Measurements from ENCODE around the gene PLGRKT. TPM values are rescaled to one million over a fixed set of nuclear protein-coding genes. Genes with fewer than 3 reads are reported as not detected.
A peak's percentile ranks its signal among the peaks of the same experiment; 100 is the strongest.

The PLGRKT gene
- total RNA-seq, 1 experiment from 2014 or later = 11.4 TPM

GRCh38 chr9:5453673-5454072 lies 15.9 kb upstream of the PLGRKT start:
- no peak overlapping the region for H3K9ac ChIP-seq (ENCODE audit: low read length)
- H3F3A ChIP-seq (ENCODE audit: low read length, unreplicated experiment) = no peaks in the 10 kb centered on the region
- TF ChIP-seq EZH2phosphoT487 (IDR thresholded peaks at IDR 0.05; ENCODE audit: borderline replicate concordance, low read length) (no peak), CTCF (conservative IDR thresholded peaks at IDR 0.05; ENCODE audit: low read depth, low read length) (no peak), EZH2 (IDR thresholded peaks at IDR 0.05; ENCODE audit: low read length, unreplicated experiment) (no peak)
- no peaks in the 10 kb centered on the region for H3K27me3 ChIP-seq (ENCODE audit: low read length)
- H3K27ac ChIP-seq (ENCODE audit: low read length) = no peak overlapping the region
- POLR2A ChIA-PET (ENCODE audit: unreplicated experiment) = no interaction called here
- peak overlapping the region; percentile 73 for H3K4me2 ChIP-seq (ENCODE audit: low read length)
- H4K20me1 ChIP-seq (ENCODE audit: low read length) = no peaks in the 10 kb centered on the region
- H3K36me3 ChIP-seq (ENCODE audit: low read depth, low read length) = peaks cover 11% of the 10 kb centered on the region; the same call in 1 of the 2 replicates
- ATAC-seq = no peak
- H3K9me3 ChIP-seq (ENCODE audit: low read length) = no peaks in the 10 kb centered on the region
- peak overlapping the region; percentile 31; the same call in 1 of the 2 replicates for H3K4me3 ChIP-seq (ENCODE audit: low read length)
- H3K4me1 ChIP-seq (ENCODE audit: insufficient read depth, low read length) = peaks cover 63% of the 10 kb centered on the region
- BruUV-seq (replicated peaks) = no TSS peak
- no peaks in the 10 kb centered on the region for H3K9me2 ChIP-seq (replicated peaks; ENCODE audit: low read length)
- no peak overlapping the region for H2AFZ ChIP-seq (ENCODE audit: low read length)
- H3K79me2 ChIP-seq (ENCODE audit: low read length) = peaks cover 61% of the 10 kb centered on the region
- intact Hi-C loops (cut with micrococcal nuclease) = no loop called here
- no peak for DNase-seq
- CTCF ChIA-PET = no interaction called here

- H3K36me3 ChIP-seq (ENCODE audit: low read depth, low read length) = peaks cover 6% of the 10 kb centered on the region; the same call in 1 of the 2 replicates
- no peak for ATAC-seq
- H3K79me2 ChIP-seq (ENCODE audit: low read length) = peaks cover 61% of the 10 kb centered on the region
- intact Hi-C loops (cut with micrococcal nuclease) = no loop called here
- no peaks in the 10 kb centered on the region for H4K20me1 ChIP-seq (ENCODE audit: low read length)
- H3K9ac ChIP-seq (ENCODE audit: low read length) = no peak overlapping the region
- H3K4me2 ChIP-seq (ENCODE audit: low read length) = peak overlapping the region; percentile 73
- peak overlapping the region; percentile 31; the same call in 1 of the 2 replicates for H3K4me3 ChIP-seq (ENCODE audit: low read length)
- no peaks in the 10 kb centered on the region for H3F3A ChIP-seq (ENCODE audit: low read length, unreplicated experiment)
- DNase-seq = peak; percentile 25
- ChIA-PET CTCF (no interaction called here), POLR2A (ENCODE audit: unreplicated experiment) (no interaction called here)
- H3K4me1 ChIP-seq (ENCODE audit: insufficient read depth, low read length) = peaks cover 69% of the 10 kb centered on the region
- BruUV-seq (replicated peaks) = no TSS peak
- H3K27me3 ChIP-seq (ENCODE audit: low read length) = no peaks in the 10 kb centered on the region
- TF ChIP-seq EZH2 (IDR thresholded peaks at IDR 0.05; ENCODE audit: low read length, unreplicated experiment) = no peak
- TF ChIP-seq CTCF (conservative IDR thresholded peaks at IDR 0.05; ENCODE audit: low read depth, low read length) = no peak
- no peak for TF ChIP-seq EZH2phosphoT487 (IDR thresholded peaks at IDR 0.05; ENCODE audit: borderline replicate concordance, low read length)
- H3K9me3 ChIP-seq (ENCODE audit: low read length) = no peaks in the 10 kb centered on the region
- H2AFZ ChIP-seq (ENCODE audit: low read length) = no peak overlapping the region
- H3K27ac ChIP-seq (ENCODE audit: low read length) = no peak overlapping the region
- H3K9me2 ChIP-seq (replicated peaks; ENCODE audit: low read length) = no peaks in the 10 kb centered on the region
These were observed 15.3 kb upstream of the PLGRKT start for GRCh38 chr9:5453004-5453403.

DNA sequence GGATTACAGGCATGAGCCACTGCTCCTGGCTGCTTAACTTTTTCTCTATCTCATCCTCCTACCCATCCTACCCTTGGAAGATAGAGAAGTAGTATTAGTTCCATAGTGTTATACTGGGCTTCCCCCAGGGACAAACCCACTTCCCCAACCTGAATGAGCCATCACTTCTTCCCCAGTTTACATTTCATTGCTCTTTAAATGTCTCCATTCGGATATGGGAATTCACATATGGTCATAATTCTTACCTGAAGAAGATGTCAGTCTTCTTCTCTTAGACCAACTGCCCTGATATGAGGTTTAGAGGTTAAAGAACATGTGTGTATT lies 14.5 kb upstream of the PLGRKT start:
- BruUV-seq (replicated peaks) = no TSS peak
- peak overlapping the region; percentile 45 for H3K4me3 ChIP-seq (ENCODE audit: low read length)
- H3F3A ChIP-seq (ENCODE audit: low read length, unreplicated experiment) = no peaks in the 10 kb centered on the region
- no peaks in the 10 kb centered on the region for H4K20me1 ChIP-seq (ENCODE audit: low read length)
- H3K36me3 ChIP-seq (ENCODE audit: low read depth, low read length) = 0 out of 2 replicates have a peak, but pooled peaks cover 5% of the 10 kb centered on the region
- no peaks in the 10 kb centered on the region for H3K9me3 ChIP-seq (ENCODE audit: low read length)
- ATAC-seq (no peak), DNase-seq (no peak)
- intact Hi-C loops (cut with micrococcal nuclease) = no loop called here
- no peaks in the 10 kb centered on the region for H3K9me2 ChIP-seq (replicated peaks; ENCODE audit: low read length)
- POLR2A ChIA-PET (ENCODE audit: unreplicated experiment) = no interaction called here
- TF ChIP-seq EZH2phosphoT487 (IDR thresholded peaks at IDR 0.05; ENCODE audit: borderline replicate concordance, low read length) (no peak), EZH2 (IDR thresholded peaks at IDR 0.05; ENCODE audit: low read length, unreplicated experiment) (no peak), CTCF (conservative IDR thresholded peaks at IDR 0.05; ENCODE audit: low read depth, low read length) (no peak)
- no peaks in the 10 kb centered on the region for H3K27me3 ChIP-seq (ENCODE audit: low read length)
- no peak overlapping the region for H3K9ac ChIP-seq (ENCODE audit: low read length)
- H3K79me2 ChIP-seq (ENCODE audit: low read length) = peaks cover 61% of the 10 kb centered on the region
- H2AFZ ChIP-seq (ENCODE audit: low read length) = no peak overlapping the region
- CTCF ChIA-PET = no interaction called here
- H3K27ac ChIP-seq (ENCODE audit: low read length) = no peak overlapping the region
- H3K4me2 ChIP-seq (ENCODE audit: low read length) = peak overlapping the region; percentile 70
- H3K4me1 ChIP-seq (ENCODE audit: insufficient read depth, low read length) = peaks cover 77% of the 10 kb centered on the region
